ENCODE data around the gene BTBD8. TPM values are rescaled to one million over a fixed set of nuclear protein-coding genes. Genes with fewer than 3 reads are reported as not detected.

The BTBD8 gene
- total and polyA plus RNA-seq, 2 of the 4 experiments (the other 2 are of a cell fraction) = 0.94 to 2.0 TPM

DNA sequence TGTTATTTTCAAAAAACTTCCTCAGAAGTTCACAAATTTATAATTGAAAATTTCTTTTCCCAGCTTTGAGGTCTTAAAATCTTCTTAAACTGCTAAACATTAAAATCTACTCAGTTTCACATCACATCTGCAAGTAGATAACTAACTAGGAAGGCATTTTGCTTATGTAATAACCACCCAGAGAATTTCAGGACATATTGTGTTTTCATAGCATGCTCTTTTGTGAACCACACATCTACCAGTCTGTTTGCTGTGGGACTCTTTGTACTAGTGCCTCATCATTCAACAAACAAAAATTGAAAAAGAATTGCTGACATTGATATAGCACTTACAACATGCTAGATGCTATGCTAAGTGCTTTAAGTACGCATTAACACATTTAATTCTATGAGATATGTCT is 105.9 kb downstream of the BTBD8 start:
- Histone ChIP-seq H3K4me2 (ENCODE audit: low read depth, low read length) (no peak overlapping the region; the same call in 1 of the 2 replicates), H3K79me1 (ENCODE audit: low read depth in 1 of 2, low read length in 2 of 2) (no peaks in the 10 kb centered on the region; a peak in 1 of 4 replicates), H3K36me3 (ENCODE audit: control insufficient read depth, insufficient read depth, low read length) (peaks cover 3% of the 10 kb centered on the region; the same call in 1 of the 2 replicates), H3K9me3 (ENCODE audit: control insufficient read depth, insufficient read depth, low read length) (no peaks in the 10 kb centered on the region), H3K4ac (ENCODE audit: low read depth, low read length) (no peak overlapping the region), H3K9me1 (ENCODE audit: insufficient read depth, low read length) (no peaks in the 10 kb centered on the region), H2AFZ (replicated peaks; ENCODE audit: low read length, poor library complexity) (no peak overlapping the region), H2BK15ac (ENCODE audit: low read depth, low read length) (no peak overlapping the region), H3K9ac (ENCODE audit: low read depth, low read length) (no peak overlapping the region), H4K5ac (ENCODE audit: low read depth, low read length) (peak overlapping the region; percentile 29; the same call in 1 of the 2 replicates), H2AK5ac (ENCODE audit: low read depth, low read length) (no peak overlapping the region), H2BK20ac (ENCODE audit: low read depth, low read length) (no peak overlapping the region), H4K91ac (ENCODE audit: insufficient read depth, low read depth, low read length) (no peak overlapping the region), H3K14ac (replicated peaks; ENCODE audit: low read depth, low read length) (no peak overlapping the region), H3K23ac (ENCODE audit: low read depth, low read length) (no peak overlapping the region), H3K27ac (ENCODE audit: insufficient read depth, low read length) (no peak overlapping the region), H2AK9ac (replicated peaks; ENCODE audit: low read depth, low read length, poor library complexity) (no peak overlapping the region), H2BK5ac (ENCODE audit: low read depth, low read length, poor library complexity, severe bottlenecking) (peak overlapping the region; percentile 47), H3K27me3 (ENCODE audit: control insufficient read depth, insufficient read depth, low read length) (no peaks in the 10 kb centered on the region), H3K56ac (ENCODE audit: extremely low read depth, insufficient read depth, low read length) (no peak overlapping the region), H2BK120ac (ENCODE audit: low read depth, low read length) (peak overlapping the region; percentile 9; the same call in 1 of the 2 replicates), H3K4me3 (ENCODE audit: insufficient read depth, low read depth, low read length) (no peak overlapping the region), H3K18ac (ENCODE audit: low read depth, low read length) (peak overlapping the region; percentile 82; the same call in 1 of the 2 replicates), H3K4me1 (ENCODE audit: control insufficient read depth, insufficient read depth, low read length) (peaks cover 16% of the 10 kb centered on the region), H4K20me1 (ENCODE audit: insufficient read depth, low read length) (no peaks in the 10 kb centered on the region), H4K8ac (ENCODE audit: low read depth in 2 of 2, low read length in 2 of 2) (peak overlapping the region in 1 of 2 experiments; percentile 36; a peak in 1 of 4 replicates)
- ATAC-seq (ENCODE audit: low read depth) = peak; percentile 58
- dilution Hi-C loops (cut with HindIII; ENCODE audit: low sequenced_read_pairs, unreplicated experiment) = no loop called here
- TF ChIP-seq MXI1 (IDR thresholded peaks at IDR 0.05; ENCODE audit: borderline replicate concordance, low read depth, low read length) (no peak), SMC3 (IDR thresholded peaks at IDR 0.05; ENCODE audit: low read depth, low read length) (no peak), BHLHE40 (IDR thresholded peaks at IDR 0.05; ENCODE audit: low read depth, low read length) (no peak), RCOR1 (IDR thresholded peaks at IDR 0.05; ENCODE audit: insufficient replicate concordance, low read length) (no peak), RAD21 (IDR thresholded peaks at IDR 0.05; ENCODE audit: low read length) (no peak), CTCF (conservative IDR thresholded peaks at IDR 0.05; ENCODE audit: low read depth, low read length) (no peak), USF2 (IDR thresholded peaks at IDR 0.05; ENCODE audit: low read depth, low read length) (no peak), CEBPB (IDR thresholded peaks at IDR 0.05; ENCODE audit: low read depth, low read length) (no peak), ELK1 (IDR thresholded peaks at IDR 0.05; ENCODE audit: borderline replicate concordance, low read depth, low read length) (no peak), MAFK (IDR thresholded peaks at IDR 0.05; ENCODE audit: low read depth, low read length) (no peak), RFX5 (IDR thresholded peaks at IDR 0.05; ENCODE audit: low read depth, low read length) (no peak)
- ChIA-PET CTCF (no interaction called here), POLR2A (ENCODE audit: unreplicated experiment) (no interaction called here)
- intact Hi-C loops (cut with micrococcal nuclease) = no loop called here
- BruUV-seq (replicated peaks) = no TSS peak
- no CpG with 5 or more reads among the region's 1 CpG for WGBS, 2 experiments (ENCODE audit: extremely low coverage in 2 of 2, insufficient read length in 1 of 2)
- peak; percentile 73 for DNase-seq
- in situ Hi-C loops (cut with MboI; ENCODE audit: low sequenced_read_pairs) = no loop called here

All from IMR-90 (cell line).